ENCODE results near the gene APIP. TPM values are rescaled to one million over a fixed set of nuclear protein-coding genes. Genes with fewer than 3 reads are reported as not detected.

APIP gene
- total and polyA plus RNA-seq, 2 of the 8 experiments (the other 6 are each of a cell fraction or from before 2014, with no cell fraction given): 10.4 to 25.7 TPM

GRCh38 chr11:34962034-34962433, 45.9 kb upstream of the APIP start (continued):
- TF ChIP-seq POLR2AphosphoS5 (IDR thresholded peaks at IDR 0.05; ENCODE audit: low read depth, low read length) (no peak), MAFK (IDR thresholded peaks at IDR 0.05; ENCODE audit: low read depth, low read length) (no peak), KDM5A (IDR thresholded peaks at IDR 0.05; ENCODE audit: low read length) (no peak), CTBP2 (IDR thresholded peaks at IDR 0.05; ENCODE audit: borderline replicate concordance, insufficient read depth, insufficient read length, low read length) (no peak), BCL11A (IDR thresholded peaks at IDR 0.05; ENCODE audit: low read depth in 2 of 2, low read length in 2 of 2) (no peak), PHF8 (conservative IDR thresholded peaks at IDR 0.05; ENCODE audit: low read depth, low read length) (no peak)
